ENCODE measurements around the gene NEU1.
"Not testable (repeated sequence)": the region's sequence is repeated elsewhere in the genome, so short reads cannot be mapped to it uniquely, and the experiment has no call there.

The NEU1 gene

GRCh38 chr6:31874084-31874670 is 11.6 kb upstream of the NEU1 start:
- DNase-seq (ENCODE audit: low spot score) = no peak

- no peak for DNase-seq (ENCODE audit: low spot score)
These were observed 8.5 kb upstream of the NEU1 start for GRCh38 chr6:31871046-31871659.

- DNase-seq (ENCODE audit: low spot score) = no peak
These were observed 7.8 kb upstream of the NEU1 start for GRCh38 chr6:31870385-31870921.

GRCh38 chr6:31869343-31869742 is 6.7 kb upstream of the NEU1 start:
- peak; percentile 38 for DNase-seq (ENCODE audit: low spot score)

GRCh38 chr6:31868658-31868971 is 6.0 kb upstream of the NEU1 start:
- not testable (repeated sequence) for DNase-seq (ENCODE audit: low spot score)

GRCh38 chr6:31865205-31866118 is 2.8 kb upstream of the NEU1 start:
- DNase-seq (ENCODE audit: low spot score) = no peak

- DNase-seq (ENCODE audit: low spot score) = no peak
These were observed 2.2 kb upstream of the NEU1 start for GRCh38 chr6:31864818-31865204.

GRCh38 chr6:31864123-31864562 is 1.5 kb upstream of the NEU1 start:
- DNase-seq (ENCODE audit: low spot score) = not testable (repeated sequence)

- no peak for DNase-seq (ENCODE audit: low spot score)
These were observed 690 bp downstream of the NEU1 start for GRCh38 chr6:31861919-31862343.

GRCh38 chr6:31861150-31861549 is 1.5 kb downstream of the NEU1 start:
- no peak for DNase-seq (ENCODE audit: low spot score)

- no peak for DNase-seq (ENCODE audit: low spot score)
These were observed 2.3 kb downstream of the NEU1 start for GRCh38 chr6:31860349-31860748.

- no peak for DNase-seq (ENCODE audit: low spot score)
These were observed 2.7 kb downstream of the NEU1 start for GRCh38 chr6:31859923-31860322.

- DNase-seq (ENCODE audit: low spot score) = no peak
These were observed 3.9 kb downstream of the NEU1 start for GRCh38 chr6:31858707-31859106.

GRCh38 chr6:31857774-31858173 is 4.8 kb downstream of the NEU1 start:
- not testable (repeated sequence) for DNase-seq (ENCODE audit: low spot score)

GRCh38 chr6:31851980-31852718 is 10.5 kb downstream of the NEU1 start:
- DNase-seq (ENCODE audit: low spot score) = not testable (repeated sequence)

GRCh38 chr6:31851485-31851832 is 11.2 kb downstream of the NEU1 start:
- no peak for DNase-seq (ENCODE audit: low spot score)

GRCh38 chr6:31850765-31851484 is 11.7 kb downstream of the NEU1 start:
- no peak for DNase-seq (ENCODE audit: low spot score)

- no peak for DNase-seq (ENCODE audit: low spot score)
These were observed 15.2 kb downstream of the NEU1 start for GRCh38 chr6:31847276-31847978.

GRCh38 chr6:31844507-31844906 is 18.1 kb downstream of the NEU1 start:
- DNase-seq (ENCODE audit: low spot score) = no peak

GRCh38 chr6:31842053-31842452 is 20.6 kb downstream of the NEU1 start:
- DNase-seq (ENCODE audit: low spot score) = no peak

- not testable (repeated sequence) for DNase-seq (ENCODE audit: low spot score)
These were observed 22.9 kb downstream of the NEU1 start for GRCh38 chr6:31839779-31840126.
